GM21717 (cell line): ENCODE results near the gene GMEB2.

Experiments used
- ATAC-seq: cut with Tn5 transposase; IDR thresholded peaks from one replicate; pipeline ENCODE4 v1.9.1; 2021; ENCODE audit warnings: mild to moderate bottlenecking, moderate library complexity; ENCODE audit not compliant: unreplicated experiment

The GMEB2 gene

DNA sequence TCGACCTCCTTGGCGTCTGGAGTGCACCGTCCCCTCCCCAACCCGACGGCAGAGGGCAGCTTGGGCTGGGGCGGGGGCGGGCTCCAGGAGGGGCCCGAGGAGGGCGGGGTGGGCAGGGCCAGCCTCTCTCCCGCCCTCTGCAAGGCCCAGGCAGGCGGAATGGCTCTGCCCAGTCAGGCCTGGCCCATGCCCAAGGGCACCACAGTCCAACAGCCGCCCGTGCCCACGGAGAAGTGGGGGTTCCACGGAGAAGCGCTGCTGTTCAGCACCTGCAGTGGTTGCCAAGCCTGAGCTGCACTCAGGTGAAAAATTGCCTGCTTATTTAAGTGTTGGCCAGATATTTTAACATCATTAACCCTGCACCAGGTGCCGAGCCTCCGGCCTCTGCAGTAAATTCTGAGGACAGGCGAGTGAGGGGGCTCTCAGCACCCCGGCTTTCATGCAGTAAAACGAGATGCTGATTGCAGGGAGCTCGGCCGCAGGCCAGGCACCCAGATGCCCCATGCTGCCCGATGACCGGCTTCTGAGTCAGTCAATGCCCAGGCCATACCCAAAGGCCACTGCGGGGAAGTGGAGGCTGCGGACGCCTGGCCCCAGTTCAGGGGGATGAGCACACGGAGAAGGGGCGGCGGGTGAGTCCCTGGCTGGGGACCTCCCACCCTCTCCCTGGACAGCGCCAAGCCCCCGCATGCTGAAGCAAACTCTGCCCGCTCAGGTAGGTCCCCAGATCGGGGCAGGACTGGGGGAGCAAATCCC lies 79.0 kb downstream of the GMEB2 start, which contains the start of gene SRMS:
Gene SRMS, minus strand, starts transcription at position 25 of the 756 bp plus-strand sequence. CDS start 286 bp downstream, outside the sequence.
- no peak for ATAC-seq

DNA sequence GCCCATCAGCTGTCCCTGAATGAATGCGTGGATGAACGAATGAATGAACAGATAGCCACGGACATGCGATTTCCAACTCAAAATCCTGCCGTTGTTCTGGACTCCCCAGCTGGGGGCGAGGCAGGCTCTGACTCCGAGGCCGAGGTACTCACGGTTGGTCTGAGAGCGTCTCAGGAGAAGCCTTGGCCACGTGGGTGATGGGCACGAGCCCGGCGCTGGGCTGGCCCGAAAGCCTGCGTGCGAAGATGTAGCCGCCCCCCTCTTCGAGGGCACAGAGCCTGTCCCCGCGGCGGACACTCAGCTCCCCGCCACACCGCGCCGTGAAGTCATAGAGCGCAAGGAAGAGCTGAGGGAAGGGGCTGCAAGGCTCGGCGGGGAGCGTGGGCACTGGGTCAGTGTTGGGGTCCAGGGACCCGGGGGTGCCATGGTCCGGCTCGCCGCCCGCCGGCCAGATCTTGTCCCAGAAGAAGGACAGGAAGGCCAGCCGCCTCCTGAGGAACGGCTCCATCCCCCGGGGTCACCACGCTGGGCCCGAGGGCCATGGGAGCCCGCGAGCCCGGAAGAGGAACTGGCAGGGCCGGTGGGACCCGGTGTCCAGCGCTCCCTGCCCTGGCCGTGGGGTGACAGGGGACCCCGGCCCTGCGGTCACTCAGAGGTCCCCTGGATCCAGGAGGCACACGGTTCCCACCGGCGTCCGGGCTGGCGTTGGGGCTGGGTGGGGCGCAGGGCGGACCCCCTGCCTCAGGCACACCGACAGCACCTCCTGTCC lies 79.8 kb downstream of the GMEB2 start:
- ATAC-seq: no peak

DNA sequence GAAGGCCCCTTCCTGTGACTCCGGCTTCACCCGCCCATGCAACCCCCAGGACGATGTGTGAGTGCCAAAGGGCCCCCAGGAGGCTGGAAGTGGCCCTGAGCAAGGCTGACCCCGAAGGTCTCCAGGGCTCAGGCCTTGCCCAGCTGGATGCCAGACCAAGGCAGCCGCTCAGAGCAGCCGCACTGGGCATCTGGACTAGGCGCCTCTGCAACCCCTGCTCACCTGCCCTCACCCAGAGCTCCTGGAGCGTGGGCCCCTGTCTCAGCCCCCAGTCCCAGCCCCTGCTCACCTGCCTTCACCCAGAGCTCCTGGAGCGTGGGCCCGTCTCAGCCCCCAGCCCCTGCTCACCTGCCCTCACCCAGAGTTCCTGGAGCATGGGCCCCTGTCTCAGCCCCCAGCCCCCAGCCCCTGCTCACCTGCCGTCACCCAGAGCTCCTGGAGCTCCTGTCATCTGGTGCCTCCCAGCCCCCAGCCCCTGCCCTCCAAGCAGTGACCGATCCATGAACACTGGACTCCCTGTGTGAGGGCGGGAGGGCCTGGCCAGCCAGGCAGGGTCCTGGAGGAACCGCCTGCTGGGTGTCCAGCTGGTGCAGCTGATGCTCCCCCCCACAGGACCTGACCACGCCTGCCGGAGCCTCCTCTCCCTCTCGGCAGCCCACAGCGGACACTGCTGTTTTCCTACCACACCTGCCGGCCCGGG lies 80.5 kb downstream of the GMEB2 start:
- no peak for ATAC-seq

DNA sequence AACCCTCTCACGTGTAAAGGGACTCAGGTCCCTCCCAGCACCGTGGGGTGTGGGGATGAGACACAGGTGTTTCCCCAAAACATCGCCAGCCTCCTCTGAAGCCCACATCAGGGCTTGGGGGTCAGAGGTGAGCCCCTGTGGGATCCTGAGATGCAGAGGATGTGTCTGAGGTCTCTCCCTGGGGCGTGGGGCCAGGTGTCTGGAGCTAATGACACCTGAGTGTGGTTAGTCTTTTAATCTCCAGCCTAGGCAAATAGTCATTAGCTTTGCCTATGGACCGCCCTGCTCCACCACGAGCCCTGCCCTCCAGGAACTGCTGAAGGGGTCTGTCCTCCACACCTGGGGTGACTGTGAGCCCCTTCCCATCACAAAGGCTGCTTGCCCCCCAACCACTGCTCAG lies 81.1 kb downstream of the GMEB2 start:
- ATAC-seq: no peak

DNA sequence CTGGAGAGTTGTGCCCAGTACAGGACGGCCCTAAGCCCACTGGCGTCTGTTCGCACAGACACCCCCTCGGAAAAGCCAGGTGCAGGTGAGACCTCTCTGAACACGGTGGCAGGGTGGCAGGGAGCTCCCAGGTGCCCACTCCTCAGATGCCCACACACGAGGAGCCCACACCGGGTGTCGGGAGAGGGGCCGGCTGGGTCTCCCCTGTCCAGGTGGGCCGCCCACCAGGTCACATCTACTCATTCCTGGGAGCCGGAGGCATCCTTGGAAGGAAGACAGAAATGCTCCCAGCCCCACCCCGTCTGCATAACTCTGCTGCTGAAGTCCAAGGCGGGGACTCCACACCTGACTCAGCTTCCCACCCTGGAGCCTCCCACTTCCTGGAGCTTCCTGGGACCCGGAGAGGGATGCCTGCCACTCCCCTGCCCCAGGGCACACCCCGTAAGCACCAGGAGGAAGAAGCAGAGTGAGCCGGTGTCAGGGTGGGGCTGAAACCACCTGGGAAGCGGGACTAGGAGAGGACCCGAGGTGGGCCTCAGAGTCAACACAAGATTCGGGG lies 81.9 kb downstream of the GMEB2 start:
- ATAC-seq: no peak

DNA sequence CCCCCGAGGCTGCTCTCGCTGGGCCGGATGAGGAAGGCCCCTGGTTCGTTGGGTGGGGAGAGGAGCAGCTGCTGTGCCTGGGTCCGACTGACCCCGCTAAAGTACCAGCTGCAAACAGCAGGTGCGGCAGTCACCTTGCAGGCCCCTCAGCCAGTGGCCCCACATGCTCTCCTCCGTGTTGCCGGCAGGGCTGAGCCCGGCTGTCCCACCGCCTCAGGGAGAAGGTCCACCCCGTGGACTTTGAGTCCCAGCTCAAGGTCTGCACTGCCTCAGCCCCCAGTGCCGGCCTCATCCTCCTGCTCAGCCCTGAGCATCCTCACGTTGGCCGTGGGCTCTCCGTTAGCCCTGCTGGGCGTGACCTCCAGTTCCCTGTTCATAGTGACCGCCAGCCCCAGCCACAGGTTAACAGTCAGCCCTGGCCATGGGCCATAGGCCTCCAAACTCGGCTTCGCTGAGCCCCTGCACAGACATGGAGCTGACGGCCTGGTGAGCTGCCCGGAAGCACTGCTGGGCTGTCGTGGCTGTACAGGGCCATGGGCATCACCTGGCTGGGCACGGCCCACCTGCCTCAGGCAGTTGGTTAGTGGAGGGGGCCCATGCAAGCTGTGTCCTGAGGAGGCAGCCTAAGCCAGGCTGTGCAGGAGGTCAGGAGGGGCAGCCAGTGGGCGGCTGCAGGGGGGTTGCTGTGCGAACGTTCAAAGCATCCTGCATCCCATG lies 82.5 kb downstream of the GMEB2 start:
- ATAC-seq: no peak

DNA sequence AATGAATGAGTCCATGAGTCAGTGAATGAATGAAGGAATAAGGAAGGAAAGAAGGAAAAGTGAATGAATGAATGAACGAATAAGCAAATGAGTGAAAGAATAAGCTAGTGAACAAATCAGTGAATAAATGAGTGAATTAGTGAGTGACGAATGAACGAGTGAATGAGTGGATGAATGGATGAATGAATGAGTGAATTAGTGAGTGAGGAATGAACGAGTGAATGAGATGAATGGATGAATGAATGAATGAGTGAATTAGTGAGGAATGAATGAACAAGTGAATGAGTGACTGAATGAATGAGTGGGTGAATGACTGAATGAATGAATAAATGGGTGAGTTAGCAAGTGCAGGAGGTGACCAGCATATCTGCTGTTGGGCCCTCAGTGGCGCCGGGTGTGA lies 83.2 kb downstream of the GMEB2 start:
- ATAC-seq: no peak

DNA sequence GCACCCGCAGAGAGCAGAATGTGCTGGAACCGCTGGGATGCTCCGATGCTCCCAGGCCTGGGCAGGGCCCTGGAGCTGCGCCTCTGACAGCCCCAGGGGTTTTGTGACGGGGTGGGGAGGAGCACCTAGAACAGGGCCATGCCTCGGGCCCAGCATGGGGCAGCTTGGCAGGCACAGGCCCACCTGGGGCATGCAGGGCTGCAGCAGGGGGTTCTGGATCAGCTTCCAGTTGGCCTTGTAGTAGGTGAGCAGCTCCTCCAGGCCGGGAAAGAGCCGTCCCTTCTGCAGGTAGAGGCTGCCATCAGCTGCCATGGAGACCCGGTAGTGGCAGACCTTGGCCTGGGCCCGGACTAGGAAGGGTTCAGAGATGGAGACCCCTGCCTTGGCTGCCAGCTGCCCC lies 83.8 kb downstream of the GMEB2 start:
- ATAC-seq: no peak

DNA sequence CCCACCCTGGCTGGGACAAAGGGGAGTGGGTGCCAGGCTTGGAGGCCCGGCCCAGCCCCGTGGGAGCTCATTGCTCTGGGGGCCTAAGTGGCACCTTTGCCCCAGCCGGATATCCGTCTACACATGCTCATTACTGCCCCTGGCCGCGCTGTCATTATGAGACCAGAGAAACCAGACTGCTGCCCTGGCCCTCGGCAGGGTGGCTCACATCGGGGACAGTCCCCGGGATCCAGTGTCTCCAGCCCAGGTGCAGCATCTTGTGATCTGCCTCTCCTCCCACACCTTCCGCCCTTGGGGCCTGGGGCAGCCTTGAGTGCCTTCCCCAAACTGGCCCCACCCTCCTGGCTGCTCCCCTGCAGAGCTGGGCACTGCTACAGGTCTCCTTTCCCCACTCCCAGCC lies 84.2 kb downstream of the GMEB2 start:
- ATAC-seq: no peak

DNA sequence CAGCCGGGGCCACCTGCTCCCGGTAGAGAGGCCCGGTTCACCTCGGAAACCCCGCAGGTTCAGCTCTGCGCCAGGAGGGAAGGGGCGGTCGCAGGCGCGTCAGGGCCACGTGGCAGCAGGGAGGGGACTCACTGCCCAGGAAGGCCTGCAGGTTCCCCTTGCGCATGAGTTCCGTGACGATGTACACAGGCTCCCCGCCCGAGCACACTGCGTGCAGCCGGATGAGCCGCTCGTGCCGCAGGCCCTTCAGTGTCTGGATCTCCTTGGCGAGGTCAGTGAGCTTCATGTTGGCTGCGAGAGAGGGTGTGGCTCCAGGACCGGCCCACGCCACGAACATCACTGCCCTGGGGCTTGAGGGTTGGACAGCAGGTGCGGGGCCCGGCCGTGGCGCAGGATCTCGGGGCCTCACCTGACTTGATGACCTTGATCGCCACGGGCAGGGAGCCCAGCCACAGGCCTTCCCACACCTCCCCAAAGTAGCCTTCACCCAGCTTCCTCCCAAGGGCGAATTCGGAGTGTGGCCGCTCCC lies 84.8 kb downstream of the GMEB2 start:
- ATAC-seq: no peak

DNA sequence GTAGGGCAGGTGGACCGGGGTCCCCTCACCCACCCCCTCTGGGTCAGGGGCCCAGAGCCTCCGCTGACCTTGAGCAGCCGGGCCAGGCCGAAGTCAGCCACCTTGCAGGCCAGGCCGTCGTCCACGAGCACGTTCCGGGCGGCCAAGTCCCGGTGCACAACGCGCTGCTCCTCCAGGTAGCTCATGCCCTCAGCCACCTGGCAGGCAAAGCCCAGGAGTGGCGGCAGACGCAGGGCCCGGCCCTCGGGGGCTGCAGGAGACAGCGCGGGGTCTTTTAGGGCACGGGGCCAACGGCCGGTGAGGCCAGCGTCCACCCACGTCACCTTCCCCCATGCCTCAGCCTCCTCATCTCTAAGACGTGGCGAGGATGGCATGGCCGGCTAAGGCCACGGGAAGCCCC lies 85.5 kb downstream of the GMEB2 start:
- ATAC-seq: no peak

DNA sequence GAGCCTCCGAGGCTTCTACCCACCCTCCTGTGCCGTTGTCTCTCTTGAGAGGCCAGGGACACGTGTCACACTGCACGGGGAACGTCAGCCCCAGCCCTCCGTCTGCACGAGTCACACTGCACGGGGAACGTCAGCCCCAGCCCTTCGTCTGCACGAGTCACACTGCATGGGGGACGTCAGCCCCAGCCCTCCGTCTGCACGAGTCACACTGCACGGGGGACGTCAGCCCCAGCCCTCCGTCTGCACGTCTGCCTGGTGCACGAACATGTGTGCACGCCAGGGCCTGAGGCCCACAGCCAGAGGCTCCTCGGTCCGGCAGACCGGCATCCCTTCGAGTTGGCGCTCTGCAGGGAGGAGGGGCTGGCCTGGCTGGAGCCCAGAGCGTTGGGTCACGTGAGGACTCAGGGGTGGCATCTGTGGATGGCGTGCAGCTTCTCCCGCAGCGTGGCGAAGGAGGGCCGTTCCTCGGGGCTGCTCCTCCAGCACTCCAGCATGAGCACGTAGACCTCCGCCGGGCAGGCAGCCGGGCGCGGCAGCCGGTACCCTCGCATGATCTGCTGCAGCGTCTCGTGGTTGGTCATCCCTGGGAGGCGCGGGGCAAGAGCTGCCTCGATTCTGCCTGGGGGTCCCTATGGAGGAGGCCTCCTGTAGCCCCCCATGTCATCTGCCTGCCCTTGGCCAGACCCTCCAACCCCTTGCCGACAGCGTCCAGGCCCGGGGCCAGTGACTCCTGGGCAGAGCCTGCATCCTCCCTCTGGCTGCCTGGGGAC lies 86.3 kb downstream of the GMEB2 start:
- ATAC-seq: no peak

DNA sequence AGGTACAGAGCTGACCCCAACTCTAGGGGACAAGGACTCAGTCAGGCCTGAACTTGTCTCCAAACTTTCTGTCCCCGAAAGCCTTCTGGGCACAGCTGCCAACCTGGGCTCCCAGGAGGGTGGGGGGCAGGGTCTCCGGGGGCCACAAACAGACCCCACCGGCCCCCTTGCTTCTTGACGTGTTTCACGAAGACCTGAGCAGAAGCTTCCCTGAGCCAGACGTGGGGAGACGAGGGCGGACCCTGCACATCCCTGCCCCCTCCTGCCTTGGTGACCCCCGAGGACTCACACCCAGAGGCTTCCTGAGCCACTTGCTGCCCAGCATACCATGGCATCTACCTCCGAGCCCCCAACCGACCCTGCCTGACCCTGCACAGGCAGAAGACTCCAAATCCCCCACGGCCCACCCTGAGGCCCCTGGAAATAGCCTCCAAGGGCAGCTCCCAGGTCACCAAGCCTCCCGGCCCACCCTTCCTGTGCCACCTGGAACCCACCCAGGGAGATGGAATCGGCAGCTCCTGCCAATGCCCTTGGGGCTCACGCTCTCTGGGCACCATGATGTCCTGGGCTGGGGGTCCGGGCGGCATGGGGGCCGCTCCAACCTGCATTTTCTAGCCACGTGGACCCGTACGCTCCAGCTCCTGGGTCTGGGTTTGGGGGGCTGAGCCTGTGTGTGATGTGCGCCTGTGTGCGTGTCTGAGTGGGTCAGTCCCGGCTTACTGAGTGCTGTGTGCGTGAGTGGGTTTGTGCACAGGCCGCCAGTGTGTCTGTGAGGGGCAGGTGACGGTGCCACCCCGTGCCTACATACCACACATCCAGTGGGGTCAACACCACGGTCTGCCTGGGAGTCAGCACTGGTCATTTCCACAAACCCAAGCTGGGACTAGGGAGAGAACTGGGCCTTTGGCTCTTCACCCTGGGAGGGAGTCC lies 87.2 kb downstream of the GMEB2 start:
- no peak for ATAC-seq

DNA sequence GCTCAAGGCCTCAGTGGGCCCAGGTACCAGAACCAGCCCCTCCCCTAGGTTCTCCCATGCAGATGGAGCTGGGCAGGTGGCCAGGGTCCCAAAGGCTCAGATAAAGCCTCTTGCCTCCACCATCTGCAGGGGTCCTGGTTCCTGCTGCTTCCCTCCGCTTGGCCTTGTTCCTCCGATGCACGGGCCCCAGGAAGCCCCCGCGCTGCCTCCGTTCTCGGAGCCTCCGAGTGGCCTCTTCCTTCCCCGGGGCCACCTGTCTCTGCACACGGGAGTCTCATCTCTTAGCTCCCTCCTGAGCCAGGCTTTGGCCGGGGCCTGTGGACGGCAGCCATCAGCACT lies 87.8 kb downstream of the GMEB2 start:
- no peak for ATAC-seq

DNA sequence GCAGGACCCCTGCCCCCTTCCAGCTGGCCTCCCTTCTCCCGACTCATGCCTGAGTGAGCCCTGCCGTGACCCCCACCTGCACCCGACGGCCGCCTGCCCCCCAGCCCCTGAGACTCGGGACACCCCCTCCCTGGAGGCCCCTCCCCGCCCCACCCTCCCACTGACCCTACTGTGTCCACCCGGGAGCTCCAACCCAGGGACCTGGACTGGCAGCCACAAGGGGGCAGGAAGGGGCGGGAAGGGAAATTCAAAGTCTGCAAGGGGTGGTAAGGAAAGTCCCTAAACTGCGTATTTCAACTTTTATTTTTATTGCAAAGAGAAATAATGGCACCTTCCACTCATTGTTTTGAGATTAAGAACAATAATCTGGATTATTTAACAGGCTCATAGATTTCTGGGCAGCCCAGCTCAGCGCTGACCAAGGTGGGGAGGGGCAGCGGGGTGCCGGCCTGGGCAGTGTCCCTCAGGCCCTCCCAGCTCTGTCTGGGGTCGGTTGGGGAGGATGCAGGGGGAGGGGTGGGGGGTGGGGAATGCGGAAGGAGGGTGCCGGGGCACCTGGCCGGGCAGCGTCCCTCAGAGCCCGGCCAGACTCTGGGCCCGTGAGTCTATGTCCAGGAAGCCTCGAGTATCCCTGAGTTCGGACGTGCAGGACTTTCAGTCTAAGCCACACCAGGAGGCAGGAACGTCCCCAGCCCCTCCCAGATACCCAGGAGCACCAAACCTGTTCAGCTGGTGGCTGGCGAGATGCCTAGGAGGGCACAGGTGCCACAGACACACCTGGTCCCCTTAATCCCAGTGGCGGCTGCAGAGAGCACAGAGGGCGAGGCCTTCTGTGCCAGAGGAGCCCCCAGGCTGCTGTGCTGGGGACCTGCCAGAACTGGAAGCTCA lies 88.5 kb downstream of the GMEB2 start:
- no peak for ATAC-seq
